Body of pancreas (tissue), 4 donors: Measurements from ENCODE around the gene OLIG2. TPM values are rescaled to one million over a fixed set of nuclear protein-coding genes. Genes with fewer than 3 reads are reported as not detected.

Experiments used
- ATAC-seq: fragments of 150-250 bp; one replicate; pipeline ENCODE4 v1.9.1; 2016
- DNase-seq, 4 donors: peaks; one replicate each; pipeline ENCODE4 v3.0.0-alpha.2; 2019
- H3K27ac ChIP-seq, 4 donors: fragments of 200-600 bp; sonication (generic); 1 replicate in 3 of 4; 2 replicates in 1 of 4; pipeline versions ENCODE4 v1.5.1 to v1.6.1; 2016 to 2019; ENCODE audit warnings: mild to moderate bottlenecking in 1 of 4, mixed read lengths in 1 of 4, moderate library complexity in 1 of 4
- H3K27me3 ChIP-seq, 2 donors: fragments of 200-600 bp; sonication (generic); one replicate each; pipeline ENCODE4 v1.6.0; 2016; ENCODE audit warnings: mild to moderate bottlenecking in 1 of 2
- H3K36me3 ChIP-seq, 2 donors: fragments of 200-600 bp; sonication (generic); replicated peaks in 1 of 2; 2 replicates each; pipeline ENCODE4 v1.5.1; 2016; ENCODE audit warnings: low read depth in 2 of 2; ENCODE audit not compliant: insufficient read depth in 1 of 2
- H3K4me1 ChIP-seq: fragments of 200-600 bp; sonication (generic); one replicate; pipeline ENCODE4 v1.6.0; 2016
- H3K4me3 ChIP-seq, 2 donors: fragments of 200-600 bp; sonication (generic); 1 replicate in 1 of 2; 2 replicates in 1 of 2; pipeline ENCODE4 v1.5.1; 2016 to 2019
- H3K9me3 ChIP-seq, 3 donors: fragments of 200-600 bp; sonication (generic); 1 replicate in 2 of 3; 2 replicates in 1 of 3; pipeline ENCODE4 v1.5.1; 2016
- POLR2A ChIP-seq, 3 donors: fragments of 450-650 bp; IDR thresholded peaks; one replicate each; pipeline ENCODE4 v1.6.1; 2016; ENCODE audit warnings: antibody characterized with exemption in 3 of 3, mild to moderate bottlenecking in 2 of 3
- WGBS, 2 donors: methylation state at CpG; one replicate each; pipeline ENCODE4 v1.1.5; 2017; 5-methylcytosine and 5-hydroxymethylcytosine counted together
- intact Hi-C: fragments of 100-400 bp; cut with DNase I; formaldehyde crosslinking; loops from one replicate; pipeline ENCODE4 v1.15.1; 2023
- total RNA-seq, 2 donors: library from RNA; depleted of rRNA; stranded (reverse); fragments of >200 nt; gene quantifications; one replicate each; pipeline ENCODE4 v1.1.0, GENCODE V29; 2016
- TF ChIP-seq, protein P1 (sequence below), 7 experiments: fragments of 450-650 bp in 4 of 7; fragments of 200-600 bp in 3 of 7; sonication (generic) in 3 of 7; IDR thresholded peaks; one replicate each; pipeline ENCODE4 v1.5.1; 2016 to 2019; ENCODE audit warnings: antibody characterized with exemption in 7 of 7

The OLIG2 gene
- total RNA-seq, 2 donors from 2014 or later, result not detected

DNA sequence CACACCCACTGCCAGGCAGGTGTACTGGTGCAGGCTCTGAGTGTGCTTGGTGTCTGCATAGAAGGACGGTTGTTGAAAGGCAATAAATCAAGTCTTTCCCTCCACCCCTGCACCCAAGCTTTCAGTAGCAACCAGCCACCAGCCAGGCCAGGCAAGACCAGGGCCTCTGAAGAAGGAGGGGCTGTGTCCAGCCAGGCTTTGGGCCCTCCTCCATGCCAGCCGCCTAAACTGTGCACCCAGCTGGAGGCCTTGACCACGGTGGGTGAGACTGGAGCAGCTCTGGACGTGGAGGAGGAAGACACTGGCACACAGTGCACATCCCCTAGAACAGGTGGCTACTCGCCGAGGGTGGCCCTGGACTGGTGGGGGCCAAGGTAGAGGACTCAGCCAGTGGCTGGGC lies 4.9 kb downstream of the OLIG2 start:
- peaks cover 25% of the 10 kb centered on the region for H3K4me1 ChIP-seq
- H3K9me3 ChIP-seq, result no peaks in the 10 kb centered on the region
- WGBS, 2 donors, result 23 to 36% methylated on average over 4 to 6 of the region's 6 CpGs
- H3K27me3 ChIP-seq, result peaks cover 0 to 41% of the 10 kb centered on the region in 2 donors
- no peak overlapping the region for H3K4me3 ChIP-seq
- intact Hi-C loops, result no loop called here
- no peak for DNase-seq
- no peak overlapping the region for H3K27ac ChIP-seq
- H3K36me3 ChIP-seq, result no peaks in the 10 kb centered on the region
- ATAC-seq, result no peak
- no peak for TF ChIP-seq POLR2A (IDR thresholded peaks at IDR 0.05)
- TF ChIP-seq, protein P1, sequence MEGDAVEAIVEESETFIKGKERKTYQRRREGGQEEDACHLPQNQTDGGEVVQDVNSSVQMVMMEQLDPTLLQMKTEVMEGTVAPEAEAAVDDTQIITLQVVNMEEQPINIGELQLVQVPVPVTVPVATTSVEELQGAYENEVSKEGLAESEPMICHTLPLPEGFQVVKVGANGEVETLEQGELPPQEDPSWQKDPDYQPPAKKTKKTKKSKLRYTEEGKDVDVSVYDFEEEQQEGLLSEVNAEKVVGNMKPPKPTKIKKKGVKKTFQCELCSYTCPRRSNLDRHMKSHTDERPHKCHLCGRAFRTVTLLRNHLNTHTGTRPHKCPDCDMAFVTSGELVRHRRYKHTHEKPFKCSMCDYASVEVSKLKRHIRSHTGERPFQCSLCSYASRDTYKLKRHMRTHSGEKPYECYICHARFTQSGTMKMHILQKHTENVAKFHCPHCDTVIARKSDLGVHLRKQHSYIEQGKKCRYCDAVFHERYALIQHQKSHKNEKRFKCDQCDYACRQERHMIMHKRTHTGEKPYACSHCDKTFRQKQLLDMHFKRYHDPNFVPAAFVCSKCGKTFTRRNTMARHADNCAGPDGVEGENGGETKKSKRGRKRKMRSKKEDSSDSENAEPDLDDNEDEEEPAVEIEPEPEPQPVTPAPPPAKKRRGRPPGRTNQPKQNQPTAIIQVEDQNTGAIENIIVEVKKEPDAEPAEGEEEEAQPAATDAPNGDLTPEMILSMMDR (IDR thresholded peaks at IDR 0.05), result no peak

DNA sequence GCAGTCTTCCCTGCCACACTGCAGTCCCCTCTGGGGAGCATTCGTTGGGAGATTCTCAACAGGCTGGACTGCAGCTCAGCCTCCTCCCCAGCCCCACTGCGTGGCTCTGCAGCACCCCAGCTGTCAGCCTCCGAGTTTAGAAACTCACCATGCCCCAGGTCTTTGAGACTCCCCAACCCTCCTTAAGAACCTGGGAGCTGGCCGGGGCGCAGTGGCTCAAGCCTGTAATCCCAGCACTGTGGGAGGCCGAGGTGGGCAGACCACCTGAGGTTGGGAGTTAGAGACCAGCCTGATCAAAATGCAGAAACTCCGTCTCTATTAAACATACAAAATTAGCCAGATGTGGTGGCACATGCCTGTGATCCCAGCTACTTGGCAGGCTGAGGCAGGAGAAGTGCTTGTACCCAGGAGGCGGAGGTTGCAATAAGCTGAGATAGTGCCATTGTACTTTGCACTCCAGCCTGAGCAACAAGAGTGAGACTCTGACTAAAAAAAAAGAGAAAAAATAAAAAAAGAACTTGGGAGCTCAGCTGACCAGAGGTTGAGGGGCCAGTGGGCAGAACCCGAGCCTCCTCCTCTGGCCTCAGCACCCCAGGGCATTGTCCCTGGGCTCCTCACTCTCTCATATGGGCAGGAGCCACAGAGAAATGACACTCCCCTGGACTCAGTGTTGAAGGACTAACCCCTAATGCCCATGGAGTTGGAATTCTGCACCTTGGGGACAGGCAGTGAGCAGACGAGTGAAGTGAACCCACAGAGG lies 5.6 kb downstream of the OLIG2 start:
- H3K36me3 ChIP-seq, result no peaks in the 10 kb centered on the region
- 8 to 28% methylated on average over 6 to 10 of the region's 10 CpGs for WGBS, 2 donors
- DNase-seq, result no peak

DNA sequence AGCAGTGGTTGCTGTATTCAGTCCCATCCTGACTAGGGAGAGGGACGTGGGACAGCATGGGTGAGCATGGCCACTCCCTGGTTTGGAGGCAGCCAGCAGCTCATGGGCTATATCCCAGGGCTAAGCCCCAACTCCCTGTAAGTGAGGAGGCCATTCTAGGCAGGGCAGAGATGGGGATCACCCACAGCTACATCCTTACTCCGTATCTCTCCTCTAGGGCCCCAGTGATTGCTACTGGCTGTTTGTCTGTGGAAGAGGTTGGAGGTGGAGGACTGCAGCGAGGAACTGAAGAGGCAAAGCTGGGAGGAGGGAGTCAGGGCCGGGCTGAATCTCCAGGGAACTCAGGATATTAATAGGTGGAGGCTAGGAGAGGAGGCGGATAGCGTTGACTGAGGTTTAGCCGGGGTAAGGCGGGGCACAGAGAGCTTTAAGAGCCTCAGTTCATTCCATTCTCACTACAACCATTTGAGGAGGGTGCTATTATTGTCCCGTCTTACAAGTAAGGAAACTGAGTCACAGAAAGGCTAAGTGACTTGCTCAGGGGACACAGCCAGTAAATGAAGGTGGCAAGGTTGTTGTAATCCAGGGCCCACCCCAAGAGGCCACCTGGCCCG lies 6.8 kb downstream of the OLIG2 start:
- intact Hi-C loops, result no loop called here
- Histone ChIP-seq H3K36me3 (no peaks in the 10 kb centered on the region), H3K4me1 (peaks cover 17% of the 10 kb centered on the region), H3K4me3 (no peak overlapping the region), H3K27ac (no peak overlapping the region), H3K27me3 (peaks cover 0 to 35% of the 10 kb centered on the region in 2 donors), H3K9me3 (no peaks in the 10 kb centered on the region)
- 14 to 15% methylated on average over 8 to 10 of the region's 10 CpGs for WGBS, 2 donors
- no peak for DNase-seq
- ATAC-seq, result no peak
- TF ChIP-seq, protein P1 (IDR thresholded peaks at IDR 0.05), result no peak
- no peak for TF ChIP-seq POLR2A (IDR thresholded peaks at IDR 0.05)

More for the DNA sequence above, 5.6 kb downstream of the OLIG2 start:
- intact Hi-C loops, result no loop called here
- Histone ChIP-seq H3K27ac (no peak overlapping the region), H3K4me1 (peaks cover 22% of the 10 kb centered on the region), H3K9me3 (no peaks in the 10 kb centered on the region), H3K27me3 (peaks cover 0 to 37% of the 10 kb centered on the region in 2 donors), H3K4me3 (no peak overlapping the region)
- TF ChIP-seq POLR2A (IDR thresholded peaks at IDR 0.05), result no peak
- TF ChIP-seq, protein P1 (IDR thresholded peaks at IDR 0.05), result no peak
- no peak for ATAC-seq

DNA sequence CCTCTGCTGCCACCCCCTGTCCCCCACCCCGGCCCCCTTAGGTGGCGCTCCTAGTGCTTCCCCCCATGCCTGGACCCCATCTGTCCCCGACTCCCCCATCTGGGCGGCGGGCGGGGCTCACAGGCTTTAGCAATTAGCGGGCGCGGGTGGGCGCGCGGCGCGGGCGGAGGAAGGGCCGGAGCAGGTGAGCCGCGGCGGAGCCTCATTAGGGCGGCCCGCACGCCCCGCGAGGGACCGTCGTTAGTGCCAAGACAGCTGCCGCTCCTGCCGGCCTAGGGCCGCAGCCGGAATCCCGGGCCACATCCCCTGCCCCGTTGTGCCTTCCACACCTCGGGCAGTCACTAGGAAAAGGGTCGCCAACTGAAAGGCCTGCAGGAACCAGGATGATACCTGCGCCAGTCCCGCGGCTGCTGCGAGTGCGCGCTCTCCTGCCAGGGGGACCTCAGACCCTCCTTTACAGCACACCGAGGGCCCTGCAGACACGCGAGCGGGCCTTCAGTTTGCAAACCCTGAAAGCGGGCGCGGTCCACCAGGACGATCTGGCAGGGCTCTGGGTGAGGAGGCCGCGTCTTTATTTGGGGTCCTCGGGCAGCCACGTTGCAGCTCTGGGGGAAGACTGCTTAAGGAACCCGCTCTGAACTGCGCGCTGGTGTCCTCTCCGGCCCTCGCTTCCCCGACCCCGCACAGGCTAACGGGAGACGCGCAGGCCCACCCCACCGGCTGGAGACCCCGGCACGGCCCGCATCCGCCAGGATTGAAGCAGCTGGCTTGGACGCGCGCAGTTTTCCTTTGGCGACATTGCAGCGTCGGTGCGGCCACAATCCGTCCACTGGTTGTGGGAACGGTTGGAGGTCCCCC lies 7.6 kb downstream of the OLIG2 start:
- intact Hi-C loops, result no loop called here
- Histone ChIP-seq H3K27ac (no peak overlapping the region), H3K4me3 (no peak overlapping the region), H3K27me3 (peaks cover 0 to 30% of the 10 kb centered on the region in 2 donors), H3K4me1 (peaks cover 13% of the 10 kb centered on the region), H3K9me3 (no peaks in the 10 kb centered on the region), H3K36me3 (no peaks in the 10 kb centered on the region)
- ATAC-seq (no peak), DNase-seq (no peak)
- TF ChIP-seq, protein P1 (IDR thresholded peaks at IDR 0.05), result no peak
- TF ChIP-seq POLR2A (IDR thresholded peaks at IDR 0.05), result no peak
- WGBS, 2 donors, result 2 to 7% methylated on average over 10 to 73 of the region's 76 CpGs
